CD4-positive, alpha-beta T cell treated with Interleukin-17A for 4 hours (primary cell): Measurements from ENCODE around the gene RNF187.
A peak's percentile ranks its signal among the peaks of the same experiment; 100 is the strongest.

ENCODE experiments used
- DNase-seq: peaks from one replicate; pipeline ENCODE4 v3.0.0-alpha.2; 2020; ENCODE audit warnings: mixed read lengths

RNF187 gene

GRCh38 chr1:228511546-228512445 lies 24.6 kb downstream of the RNF187 start:
- DNase-seq, result no peak

GRCh38 chr1:228512781-228513198 lies 25.6 kb downstream of the RNF187 start:
- no peak for DNase-seq

GRCh38 chr1:228513236-228513900 lies 26.2 kb downstream of the RNF187 start:
- DNase-seq, result no peak

- DNase-seq, result no peak
Observed at GRCh38 chr1:228514421-228514820, 27.2 kb downstream of the RNF187 start.

GRCh38 chr1:228515200-228515834 lies 28.1 kb downstream of the RNF187 start:
- peak; percentile 57 for DNase-seq

DNA sequence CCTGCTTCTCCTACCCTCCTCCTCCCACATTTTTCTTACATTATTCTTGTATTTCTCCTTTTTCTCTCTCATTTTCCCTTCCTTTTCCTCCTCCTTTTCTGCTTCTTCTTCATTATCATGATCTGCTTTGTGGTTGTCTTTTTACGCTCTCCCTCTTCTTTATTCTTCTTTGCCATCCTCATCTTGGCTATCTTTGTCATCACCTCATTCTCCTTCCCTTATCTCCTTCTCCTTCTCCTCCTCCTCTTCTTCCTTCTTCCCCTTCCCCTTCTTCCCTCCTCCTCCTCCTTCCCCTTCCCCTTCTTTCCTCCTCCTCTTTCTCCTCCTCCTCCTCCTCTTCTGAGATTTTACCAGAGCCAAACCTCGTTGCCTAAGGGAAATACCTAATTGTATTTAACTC lies 30.5 kb downstream of the RNF187 start:
- DNase-seq, result no peak

- DNase-seq, result no peak
Observed at GRCh38 chr1:228527596-228527995, 40.4 kb downstream of the RNF187 start.

DNA sequence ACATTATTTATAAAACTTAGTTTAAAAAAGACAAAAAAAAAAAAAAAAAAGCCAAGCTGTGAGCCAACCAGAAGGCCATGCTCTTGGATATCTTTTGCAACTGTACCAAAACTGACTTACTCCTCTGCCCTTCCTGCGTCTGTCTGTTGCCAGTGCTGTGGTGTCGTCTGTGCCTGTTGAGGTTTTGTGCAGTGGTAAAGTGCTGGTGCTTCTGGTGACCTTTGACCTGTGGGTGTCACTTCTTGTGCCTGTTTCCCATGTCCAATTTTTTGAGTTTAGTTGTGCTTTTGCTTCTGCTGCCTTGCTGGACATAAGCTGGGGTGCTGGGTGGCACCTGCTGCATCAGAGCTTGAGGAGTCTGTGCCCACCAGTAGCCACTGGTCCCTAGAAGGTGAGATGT lies 41.4 kb downstream of the RNF187 start:
- DNase-seq, result no peak

- no peak for DNase-seq
Observed at GRCh38 chr1:228530086-228530758, 43.0 kb downstream of the RNF187 start.

DNA sequence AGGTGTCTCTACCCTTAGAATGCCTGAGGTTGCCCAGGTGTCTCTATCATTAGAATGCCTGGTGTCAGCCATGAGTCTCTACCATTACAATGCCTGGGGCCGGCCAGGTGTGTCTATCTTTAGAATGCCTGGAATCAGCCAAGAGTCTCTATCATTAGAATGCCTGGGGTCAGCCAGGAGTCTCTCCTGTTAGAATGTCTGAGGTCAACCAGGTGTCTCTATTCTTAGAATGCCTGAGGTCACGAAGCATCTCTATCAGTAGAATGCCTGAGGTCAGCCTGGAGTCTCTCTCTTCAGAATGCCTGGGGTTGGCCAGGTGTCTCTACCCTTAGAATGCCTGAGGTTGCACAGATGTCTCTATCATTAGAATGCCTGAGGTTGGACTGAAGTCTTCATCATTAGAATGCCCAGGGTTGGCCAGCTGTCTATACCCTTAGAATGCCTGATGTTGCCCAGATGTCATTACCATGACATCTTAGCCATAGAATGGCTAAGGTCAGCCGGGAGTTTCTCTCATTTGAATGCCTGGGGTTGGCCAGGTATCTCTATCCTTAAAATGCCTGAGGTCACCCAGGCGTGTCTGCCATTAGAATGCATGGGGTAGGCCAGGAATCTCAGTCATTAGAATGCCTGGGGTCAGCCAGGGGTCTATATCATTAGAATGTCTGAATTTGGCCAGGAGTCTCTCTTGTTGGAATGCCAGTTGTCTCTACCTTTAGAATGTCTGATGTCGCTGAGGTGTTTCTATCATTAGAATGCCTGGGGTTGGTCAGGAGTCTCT lies 44.0 kb downstream of the RNF187 start:
- no peak for DNase-seq

DNA sequence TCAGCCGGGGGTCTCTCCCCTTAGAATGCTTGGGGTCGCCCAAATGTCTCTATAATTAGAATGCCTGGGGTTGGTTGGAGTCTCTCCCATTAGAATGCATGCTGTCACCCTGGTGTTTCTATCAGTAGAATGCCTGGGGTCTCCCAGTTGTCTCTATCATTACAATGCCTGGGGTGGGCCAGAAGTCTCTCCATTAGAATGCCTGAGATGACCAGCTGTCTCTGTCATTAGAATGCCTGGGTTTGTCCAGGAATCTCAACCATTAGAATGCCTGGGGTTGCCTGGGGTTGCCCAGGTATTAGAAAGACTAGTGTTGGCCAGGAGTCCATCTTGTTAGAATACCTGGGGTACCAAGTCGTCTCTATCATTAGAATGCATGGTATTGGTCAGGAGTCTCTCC lies 51.6 kb downstream of the RNF187 start:
- DNase-seq, result no peak

DNA sequence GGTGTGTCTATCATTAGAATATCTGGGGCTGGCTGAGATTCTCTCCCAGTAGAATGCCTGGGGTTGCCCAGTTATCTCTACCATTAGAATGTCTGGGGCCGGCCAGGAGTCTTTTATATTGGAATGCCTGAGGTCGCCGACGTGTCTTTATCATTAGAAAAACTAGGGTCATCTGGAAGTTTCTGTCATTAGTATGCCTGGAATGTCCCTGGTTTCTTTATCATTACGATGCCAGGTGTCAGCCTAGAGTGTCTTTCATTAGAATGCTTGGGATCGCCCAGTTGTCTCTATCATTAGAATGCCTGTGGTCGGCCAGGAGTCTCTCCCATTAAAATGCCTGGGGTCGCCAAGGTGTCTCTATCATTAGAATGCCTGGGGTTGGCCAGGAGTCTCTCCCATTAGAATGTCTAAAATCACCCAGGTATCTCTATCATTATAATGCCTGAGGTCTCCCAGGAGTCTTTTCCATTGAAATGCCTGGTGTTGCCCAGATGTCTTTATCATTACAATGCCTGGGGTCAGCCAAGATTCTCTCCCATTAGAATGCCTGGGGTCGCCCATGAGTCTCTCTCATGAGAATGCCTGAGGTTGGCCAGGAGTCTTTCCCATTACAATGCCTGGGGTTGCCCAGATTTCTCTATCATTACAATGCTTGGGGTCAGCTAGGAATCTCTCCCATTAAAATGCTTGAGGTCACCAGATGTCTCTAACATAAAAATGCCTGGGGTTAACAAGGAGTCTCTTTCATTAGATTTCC lies 53.2 kb downstream of the RNF187 start:
- no peak for DNase-seq

GRCh38 chr1:228541725-228542124 lies 54.5 kb downstream of the RNF187 start:
- DNase-seq, result no peak

DNA sequence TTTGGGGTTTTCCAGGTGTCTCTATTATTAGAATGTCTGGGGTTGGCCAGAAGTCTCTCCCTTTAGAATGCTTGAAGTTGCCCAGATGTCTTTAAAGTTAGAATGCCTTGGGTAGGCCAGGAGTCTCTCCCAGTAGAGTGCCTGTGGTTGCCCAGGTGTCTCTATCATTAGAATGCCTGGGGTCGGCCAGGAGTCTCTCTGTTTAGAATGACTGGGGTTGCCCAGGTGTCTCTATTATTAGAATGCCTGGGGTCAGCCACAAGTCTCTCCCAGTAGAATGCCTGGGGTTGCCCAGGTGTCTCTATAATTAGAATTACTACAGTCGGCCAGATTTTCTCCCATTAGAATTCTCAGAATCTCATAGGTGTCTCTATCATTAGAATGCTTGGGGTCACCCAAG lies 55.2 kb downstream of the RNF187 start:
- no peak for DNase-seq

GRCh38 chr1:228542981-228543380 lies 55.8 kb downstream of the RNF187 start:
- no peak for DNase-seq

DNA sequence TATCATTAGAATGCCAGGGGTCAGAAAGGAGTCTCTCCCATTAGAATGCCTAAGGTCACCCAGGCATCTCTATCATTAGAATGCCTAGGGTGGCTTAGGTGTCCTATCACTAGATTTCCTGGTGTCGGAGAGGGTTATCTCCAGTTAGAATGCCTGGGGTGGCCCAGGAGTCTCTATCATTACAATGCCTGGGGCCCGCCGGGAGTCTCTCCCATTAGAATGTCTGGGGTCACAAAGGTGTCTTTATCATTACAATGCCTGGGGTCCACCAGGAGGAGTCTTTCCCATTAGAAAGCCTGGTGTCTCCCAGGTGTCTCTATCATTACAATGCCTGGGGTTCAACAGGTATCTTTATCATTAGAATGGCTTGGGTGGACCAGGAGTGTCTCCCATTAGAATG lies 56.2 kb downstream of the RNF187 start:
- no peak for DNase-seq

GRCh38 chr1:228544021-228544850 lies 57.1 kb downstream of the RNF187 start:
- no peak for DNase-seq

DNA sequence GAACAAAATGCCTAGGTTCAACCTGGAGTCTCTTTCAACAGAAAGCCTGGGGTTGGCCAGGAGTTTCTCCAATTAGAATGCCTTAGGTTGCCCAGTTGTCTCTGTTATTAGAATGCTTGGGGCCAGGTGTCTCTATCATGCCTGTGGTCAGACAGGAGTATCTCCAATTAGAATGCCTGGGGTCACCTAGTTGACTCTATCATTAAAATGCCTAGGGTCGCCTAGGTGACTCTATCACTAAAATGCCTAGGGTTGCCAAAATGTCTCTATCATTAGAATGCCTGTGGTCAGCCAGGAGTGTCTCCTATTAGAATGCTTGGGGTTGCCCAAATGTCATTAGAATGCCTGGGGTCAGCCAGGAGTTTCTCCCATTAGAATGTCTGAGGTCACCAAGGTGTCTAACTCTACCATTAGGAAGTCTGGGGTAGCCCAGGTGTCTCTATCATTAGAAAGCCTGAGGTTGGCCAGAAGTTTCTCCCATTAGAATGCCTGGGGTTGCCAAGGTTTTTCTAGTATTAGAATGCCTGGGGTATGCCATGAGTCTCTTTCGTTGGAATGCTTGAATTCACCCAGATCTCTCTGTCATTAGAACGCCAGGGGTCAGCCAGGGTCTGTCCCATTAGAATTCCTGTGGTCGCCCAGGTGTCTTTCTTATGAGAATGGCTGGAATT lies 57.9 kb downstream of the RNF187 start:
- no peak for DNase-seq
